Suprapubic skin (tissue), 4 donors: ENCODE measurements around the gene DDX4.

Source experiments
- CTCF ChIP-seq, 2 donors: fragments of 200-600 bp in 1 of 2; fragments of 450-650 bp in 1 of 2; sonication (generic) in 1 of 2; IDR thresholded peaks; one replicate each; pipeline ENCODE4 v1.5.1; 2016 to 2019; ENCODE audit warnings: antibody characterized with exemption in 2 of 2, mild to moderate bottlenecking in 1 of 2, moderate library complexity in 1 of 2
- EP300 ChIP-seq: sonication (generic); formaldehyde crosslinking; IDR thresholded peaks from one replicate; pipeline ENCODE4 v1.6.1; 2017; ENCODE audit warnings: antibody characterized with exemption
- POLR2A ChIP-seq, 2 donors: fragments of 450-650 bp; IDR thresholded peaks; one replicate each; pipeline ENCODE4 v1.6.1; 2017; ENCODE audit warnings: antibody characterized with exemption in 2 of 2, mild to moderate bottlenecking in 2 of 2, moderate library complexity in 2 of 2
- POLR2AphosphoS5 ChIP-seq, 3 donors: sonication (generic); formaldehyde crosslinking; IDR thresholded peaks; one replicate each; pipeline ENCODE4 v1.6.1; 2017; ENCODE audit warnings: antibody characterized with exemption in 3 of 3

- TF ChIP-seq CTCF (IDR thresholded peaks at IDR 0.05) (no peak), POLR2A (IDR thresholded peaks at IDR 0.05) (no peak), POLR2AphosphoS5 (IDR thresholded peaks at IDR 0.05) (no peak), EP300 (no peak)
Measured at GRCh38 chr5:55841976-55842375, 104.1 kb downstream of the DDX4 start.
